Left lung (tissue), 10 donors: ENCODE data around the gene PRRT1B. TPM values are rescaled to one million over a fixed set of nuclear protein-coding genes. Genes with fewer than 3 reads are reported as not detected.

Source experiments
- ATAC-seq: fragments of 200-7000 bp; cut with Tn5 transposase; one replicate; pipeline ENCODE4 v1.9.1; 2020; ENCODE audit warnings: moderate library complexity
- DNase-seq, 4 donors: peaks; one replicate each; pipeline ENCODE4 v3.0.0-alpha.2; 2013 to 2020
- H3K27ac ChIP-seq, 2 donors: fragments of 200-600 bp; sonication (generic) in 1 of 2; one replicate each; pipeline versions ENCODE4 v1.5.0 to v1.8.0; 2020 to 2021
- H3K27me3 ChIP-seq, 2 donors: fragments of 200-600 bp; sonication (generic) in 1 of 2; one replicate each; pipeline versions ENCODE4 v1.5.0 to v1.8.0; 2020 to 2021
- H3K36me3 ChIP-seq, 2 donors: fragments of 200-600 bp; sonication (generic) in 1 of 2; one replicate each; pipeline versions ENCODE4 v1.5.0 to v1.8.0; 2020 to 2021
- H3K4me1 ChIP-seq, 2 donors: fragments of 200-600 bp; one replicate each; pipeline ENCODE4 v1.8.0; 2021
- H3K4me3 ChIP-seq, 2 donors: fragments of 200-600 bp; sonication (generic) in 1 of 2; one replicate each; pipeline versions ENCODE4 v1.5.0 to v1.8.0; 2020 to 2021; ENCODE audit warnings: mild to moderate bottlenecking in 1 of 2
- H3K9me3 ChIP-seq, 2 donors: fragments of 200-600 bp; sonication (generic) in 1 of 2; one replicate each; pipeline versions ENCODE4 v1.5.0 to v1.8.0; 2020 to 2021
- intact Hi-C, 2 donors: fragments of 100-400 bp; cut with DNase I; formaldehyde crosslinking; loops; one replicate each; pipeline versions ENCODE4 v1.11.2 to v1.14.2; 2022
- polyA plus RNA-seq, 6 donors: library from polyadenylated mRNA; unstranded; fragments of 120-200 nt; gene quantifications; one replicate each; pipeline ENCODE4 v1.2.1, GENCODE V29; 2013; ENCODE audit not compliant: insufficient read length in 6 of 6
- total RNA-seq, 2 donors: library from RNA; stranded (reverse); fragmentation: NEBNext Ultra II Directional; extraction: Animal tissue kit (Norgen Biotek cat#: 25700); gene quantifications; one replicate each; pipeline ENCODE4 v1.2.1, GENCODE V29; 2021
- TF ChIP-seq, protein P1 (sequence below), 2 donors: fragments of 200-600 bp; sonication (generic) in 1 of 2; IDR thresholded peaks; one replicate each; pipeline versions ENCODE4 v1.5.0 to v1.8.0; 2021; ENCODE audit warnings: antibody characterized with exemption in 2 of 2
- donor health status: DM: no; HTN: yes; CAD: no.
- donor health status: DM: no; HTN: no; CAD: no.

Gene PRRT1B
- total and polyA plus RNA-seq, 8 donors: 2.1 to 9.3 (median 6.4) TPM

DNA sequence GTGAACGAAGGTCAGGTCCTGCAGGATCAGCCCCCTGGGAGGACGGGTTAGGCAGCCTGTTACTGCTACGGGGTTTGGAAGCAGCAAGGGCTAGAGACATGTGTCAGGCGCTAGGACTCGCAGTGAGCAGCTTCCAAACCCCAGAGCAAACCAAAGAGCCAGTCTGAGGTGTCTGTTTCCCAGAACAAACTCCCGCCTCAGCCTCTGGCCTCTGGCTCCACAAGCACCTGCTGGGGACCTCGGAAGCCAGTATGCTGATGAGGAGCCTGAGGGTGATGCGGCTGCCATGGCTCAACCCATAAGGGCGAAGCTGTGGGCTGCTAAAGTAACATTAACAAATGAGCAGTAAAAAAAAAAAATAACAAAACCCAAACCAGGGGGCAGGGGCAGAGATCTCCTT is 35.0 kb downstream of the PRRT1B start:
- no peak overlapping the region for H3K27ac ChIP-seq
- ATAC-seq (no peak), DNase-seq (peak in 1 of 4 donors; percentile 52)
- TF ChIP-seq, protein P1, sequence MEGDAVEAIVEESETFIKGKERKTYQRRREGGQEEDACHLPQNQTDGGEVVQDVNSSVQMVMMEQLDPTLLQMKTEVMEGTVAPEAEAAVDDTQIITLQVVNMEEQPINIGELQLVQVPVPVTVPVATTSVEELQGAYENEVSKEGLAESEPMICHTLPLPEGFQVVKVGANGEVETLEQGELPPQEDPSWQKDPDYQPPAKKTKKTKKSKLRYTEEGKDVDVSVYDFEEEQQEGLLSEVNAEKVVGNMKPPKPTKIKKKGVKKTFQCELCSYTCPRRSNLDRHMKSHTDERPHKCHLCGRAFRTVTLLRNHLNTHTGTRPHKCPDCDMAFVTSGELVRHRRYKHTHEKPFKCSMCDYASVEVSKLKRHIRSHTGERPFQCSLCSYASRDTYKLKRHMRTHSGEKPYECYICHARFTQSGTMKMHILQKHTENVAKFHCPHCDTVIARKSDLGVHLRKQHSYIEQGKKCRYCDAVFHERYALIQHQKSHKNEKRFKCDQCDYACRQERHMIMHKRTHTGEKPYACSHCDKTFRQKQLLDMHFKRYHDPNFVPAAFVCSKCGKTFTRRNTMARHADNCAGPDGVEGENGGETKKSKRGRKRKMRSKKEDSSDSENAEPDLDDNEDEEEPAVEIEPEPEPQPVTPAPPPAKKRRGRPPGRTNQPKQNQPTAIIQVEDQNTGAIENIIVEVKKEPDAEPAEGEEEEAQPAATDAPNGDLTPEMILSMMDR (IDR thresholded peaks at IDR 0.05): no peak
- no peaks in the 10 kb centered on the region for H3K27me3 ChIP-seq
- H3K36me3 ChIP-seq: peaks cover 0 to 100% of the 10 kb centered on the region in 2 donors
- H3K9me3 ChIP-seq: no peaks in the 10 kb centered on the region
- intact Hi-C loops: no loop called here
- H3K4me3 ChIP-seq: no peak overlapping the region
- peaks cover 0 to 21% of the 10 kb centered on the region in 2 donors for H3K4me1 ChIP-seq

DNA sequence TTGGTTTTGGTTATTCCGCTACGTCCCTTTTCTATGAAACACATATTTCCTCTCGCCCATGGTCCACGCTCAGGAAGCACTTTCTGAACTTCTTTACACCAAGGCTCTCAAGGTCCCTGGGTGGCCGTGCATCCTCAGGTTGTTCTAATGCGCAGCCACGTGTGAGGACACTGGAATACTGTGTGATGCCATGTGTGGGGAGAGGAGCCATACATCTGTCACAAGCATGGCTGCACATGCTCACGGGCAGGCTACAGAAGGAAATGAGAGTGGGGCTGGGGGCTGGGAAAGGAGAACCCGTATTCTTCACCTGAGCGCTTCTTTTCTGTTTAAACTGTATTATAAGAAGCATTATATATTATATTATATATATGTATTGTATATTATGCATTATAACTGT is 36.7 kb downstream of the PRRT1B start:
- Histone ChIP-seq H3K4me3 (no peak overlapping the region), H3K36me3 (peaks cover 0 to 84% of the 10 kb centered on the region in 2 donors), H3K9me3 (no peaks in the 10 kb centered on the region), H3K27ac (no peak overlapping the region), H3K4me1 (peaks cover 0 to 28% of the 10 kb centered on the region in 2 donors), H3K27me3 (no peaks in the 10 kb centered on the region)
- TF ChIP-seq, protein P1 (IDR thresholded peaks at IDR 0.05): no peak
- no peak for ATAC-seq
- peak in 1 of 4 donors; percentile 22 for DNase-seq
- intact Hi-C loops: no loop called here

DNA sequence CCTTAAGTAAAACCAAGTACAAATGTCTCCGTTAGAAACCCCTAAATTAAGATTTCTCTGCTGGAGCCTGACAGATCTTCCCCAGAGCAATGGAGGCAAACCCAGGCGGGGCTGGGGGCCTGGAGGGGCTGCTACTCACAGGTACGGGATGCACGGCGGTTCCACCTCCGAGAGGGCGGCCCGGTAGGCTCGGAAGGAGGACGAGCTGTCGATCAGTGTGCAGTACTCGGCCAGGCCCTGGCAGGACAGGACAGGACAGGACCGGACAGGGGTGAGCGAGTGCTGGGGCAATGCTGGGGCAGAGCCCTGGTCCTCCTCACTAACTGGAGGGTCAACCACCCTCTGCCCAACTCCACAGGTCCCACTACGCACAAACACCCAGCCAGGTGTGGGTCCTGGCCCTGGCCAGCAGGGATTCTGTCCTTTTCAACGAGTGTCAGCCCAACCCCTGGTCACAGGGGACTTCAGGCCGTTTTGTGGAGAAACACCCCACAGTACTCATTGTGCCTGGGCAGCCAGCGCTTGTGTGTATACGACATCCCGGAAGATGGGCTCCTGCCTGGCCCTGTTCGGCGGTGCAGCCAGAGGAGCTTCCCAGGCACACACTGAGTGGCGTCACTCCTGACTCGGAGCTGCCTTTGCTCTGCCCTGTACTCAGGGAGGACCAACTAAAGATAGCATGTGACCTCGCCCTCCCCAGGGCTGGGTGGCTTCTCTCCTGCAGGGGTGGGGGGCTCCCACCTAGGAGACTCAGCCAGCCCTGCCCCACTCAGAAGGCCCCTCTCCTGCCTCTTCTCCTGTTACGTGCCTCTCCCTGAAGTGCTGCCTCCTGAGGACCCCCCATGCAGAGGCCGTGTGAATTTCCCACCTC is 37.4 kb downstream of the PRRT1B start:
- Histone ChIP-seq H3K9me3 (no peaks in the 10 kb centered on the region), H3K36me3 (peaks cover 0 to 83% of the 10 kb centered on the region in 2 donors), H3K4me3 (no peak overlapping the region), H3K27me3 (no peaks in the 10 kb centered on the region), H3K27ac (no peak overlapping the region), H3K4me1 (peaks cover 0 to 28% of the 10 kb centered on the region in 2 donors)
- intact Hi-C loops: no loop called here
- ATAC-seq: no peak
- DNase-seq: peak in 1 of 4 donors; percentile 77
- TF ChIP-seq, protein P1 (IDR thresholded peaks at IDR 0.05): no peak

DNA sequence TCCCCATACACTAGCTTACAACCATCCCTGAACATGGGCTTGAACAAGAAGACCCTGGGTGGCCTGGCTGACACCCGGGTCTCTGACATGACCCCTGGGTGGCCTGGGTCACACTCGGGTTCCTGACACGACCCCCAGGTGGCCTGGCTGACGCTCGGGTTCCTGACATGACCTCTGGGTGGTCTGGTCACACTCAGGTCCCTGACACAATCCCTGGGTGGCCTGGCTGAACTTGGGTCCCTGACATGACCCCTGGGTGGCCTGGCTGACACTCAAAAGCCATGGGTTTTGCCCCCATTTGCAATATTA is 38.0 kb downstream of the PRRT1B start:
- Histone ChIP-seq H3K27ac (no peak overlapping the region), H3K4me3 (no peak overlapping the region)
- intact Hi-C loops: no loop called here

More for the DNA sequence above, 38.0 kb downstream of the PRRT1B start:
- TF ChIP-seq, protein P1 (IDR thresholded peaks at IDR 0.05): no peak
- no peaks in the 10 kb centered on the region for H3K27me3 ChIP-seq
- H3K36me3 ChIP-seq: peaks cover 0 to 83% of the 10 kb centered on the region in 2 donors
- H3K9me3 ChIP-seq: no peaks in the 10 kb centered on the region
- peaks cover 0 to 28% of the 10 kb centered on the region in 2 donors for H3K4me1 ChIP-seq
- ATAC-seq (no peak), DNase-seq (peak in 1 of 4 donors; percentile 53)
